Skin of body (tissue), 2 donors: ENCODE measurements around the gene FBXO17. TPM values are rescaled to one million over a fixed set of nuclear protein-coding genes. Genes with fewer than 3 reads are reported as not detected.

Source experiments
- DNase-seq: peaks from one replicate; lab custom pipeline; 2025; lab: John Stamatoyannopoulos, UW
- total RNA-seq: library from RNA; depleted of rRNA; stranded (reverse); fragments of >200 nt; gene quantifications from one replicate; pipeline ENCODE4 v1.2.3, GENCODE V29; 2014

The FBXO17 gene
- total RNA-seq, 1 donor from 2014 or later = 19.9 TPM

DNA sequence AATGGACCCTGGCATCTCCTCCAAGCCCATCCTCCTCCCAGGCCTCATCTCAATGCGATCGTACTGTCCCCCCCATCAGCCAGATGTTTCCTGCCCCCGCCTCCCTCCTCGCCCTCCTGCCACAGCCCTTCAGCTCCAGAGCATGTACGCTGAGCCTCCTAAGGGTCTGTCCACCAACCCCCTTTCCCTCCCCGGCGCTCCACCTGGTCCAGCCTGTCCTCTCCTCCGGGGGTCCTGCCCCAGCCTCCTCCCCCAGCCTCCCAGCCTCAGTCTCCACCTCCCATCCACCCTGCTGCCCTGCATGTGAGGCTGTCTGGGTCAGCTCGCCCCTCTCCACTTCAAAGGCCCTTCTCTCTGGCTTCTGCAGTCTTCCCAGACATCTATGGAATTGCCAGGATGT is 80.6 kb downstream of the FBXO17 start:
- no peak for DNase-seq

DNA sequence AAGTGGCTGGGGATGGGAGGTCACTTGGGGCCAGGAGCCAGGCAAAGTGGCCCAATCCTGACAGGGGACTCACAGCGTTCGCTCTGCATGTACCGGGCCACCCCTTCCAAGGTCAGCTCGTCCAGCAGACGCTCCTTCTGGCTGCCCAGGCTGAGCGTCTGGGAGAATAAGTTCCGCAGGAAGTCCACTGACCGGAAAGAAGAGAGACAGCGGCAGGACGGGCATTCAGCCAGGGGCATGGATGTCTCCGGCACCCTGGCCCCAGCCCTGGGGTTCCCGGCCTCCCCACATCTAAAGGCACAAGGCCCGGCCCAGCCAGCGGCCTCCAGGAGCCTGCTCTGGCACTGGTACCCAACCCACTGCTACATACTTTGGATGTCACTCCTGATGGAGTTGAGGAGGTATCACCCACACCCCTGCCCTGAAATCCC is 82.2 kb downstream of the FBXO17 start:
- DNase-seq = no peak

DNA sequence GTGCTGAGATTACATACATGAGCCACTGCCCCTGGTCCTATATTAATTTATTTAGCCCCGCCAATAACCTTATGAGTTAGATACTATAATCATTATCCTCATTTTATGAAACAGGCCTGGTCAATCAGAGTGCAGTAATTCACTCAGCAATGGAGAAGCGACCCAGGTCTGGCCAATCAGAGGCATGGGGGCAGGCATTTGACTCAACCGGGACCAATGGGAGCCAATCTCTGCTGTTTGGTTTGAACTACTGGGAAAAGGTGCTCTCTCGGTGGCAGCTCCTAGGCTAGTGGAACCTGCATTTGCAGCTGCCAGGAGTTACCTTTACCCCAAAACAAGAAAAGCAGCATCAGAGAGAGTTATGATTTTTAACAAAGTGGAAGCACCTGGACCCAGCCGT is 82.7 kb downstream of the FBXO17 start:
- no peak for DNase-seq

DNA sequence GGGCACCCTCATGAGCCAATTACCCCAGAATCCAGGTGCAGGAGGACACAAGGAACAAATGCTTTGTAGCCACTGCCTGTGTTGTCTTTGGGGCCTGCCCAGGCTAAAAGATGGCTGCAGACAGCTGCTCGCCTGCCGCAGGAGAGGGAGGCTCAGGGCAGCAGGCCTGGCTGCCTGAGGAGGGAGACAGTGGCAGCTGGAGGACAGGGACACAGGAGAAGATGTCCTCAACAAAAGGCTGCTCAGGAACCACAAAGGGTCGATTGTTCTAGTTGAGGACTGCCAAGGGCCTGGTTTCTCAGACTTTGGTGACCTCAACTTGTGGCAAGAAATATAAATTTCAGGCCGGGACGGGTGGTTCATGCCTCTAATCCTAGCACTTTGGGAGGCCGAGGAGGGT is 83.8 kb downstream of the FBXO17 start:
- no peak for DNase-seq

Other genes with a start within 250 kb of the FBXO17 start
- 6.0 TPM for gene CAPN12, start 231.3 kb downstream of the FBXO17 start, total RNA-seq
- gene LGALS7, start 202.2 kb downstream of the FBXO17 start, total RNA-seq = 102 TPM
- gene LGALS7B, start 186.5 kb downstream of the FBXO17 start, total RNA-seq = 285 TPM
- 1.3 TPM for gene LGALS4, start 162.8 kb downstream of the FBXO17 start, total RNA-seq
- gene ECH1, start 143.9 kb downstream of the FBXO17 start, total RNA-seq = 50.1 TPM
- 205 TPM for gene HNRNPL, start 125.8 kb downstream of the FBXO17 start, total RNA-seq
- 4.6 TPM for gene RINL, start 97.5 kb downstream of the FBXO17 start, total RNA-seq
- gene SIRT2, start 76.1 kb downstream of the FBXO17 start, total RNA-seq = 46.1 TPM
- 5.0 TPM for gene NFKBIB, start 75.8 kb downstream of the FBXO17 start, total RNA-seq
- gene CCER2, start 63.6 kb downstream of the FBXO17 start, total RNA-seq = 3.6 TPM
- gene SARS2, start 45.0 kb downstream of the FBXO17 start, total RNA-seq = 7.0 TPM
- 14.5 TPM for gene MRPS12, start 44.8 kb downstream of the FBXO17 start, total RNA-seq
- 4.7 TPM for gene FBXO27, start 56.8 kb upstream of the FBXO17 start, total RNA-seq
- 5.2 TPM for gene ACP7, start 108.6 kb upstream of the FBXO17 start, total RNA-seq
- 8.8 TPM for gene PAK4, start 150.0 kb upstream of the FBXO17 start, total RNA-seq
- 11.7 TPM for gene NCCRP1, start 221.2 kb upstream of the FBXO17 start, total RNA-seq
- gene SYCN, start 228.5 kb upstream of the FBXO17 start, total RNA-seq = not detected